NCI-H446 treated with DMSO at 0.1 percent for 48 hours (cell line): Measurements from ENCODE around the gene OLFM1.

Source experiments
- DNase-seq: peaks from one replicate; lab custom pipeline; 2025; lab: John Stamatoyannopoulos, UW

The OLFM1 gene

GRCh38 chr9:135076876-135077430, 10.5 kb upstream of the OLFM1 start:
- DNase-seq = no peak

GRCh38 chr9:135077497-135078200, 9.8 kb upstream of the OLFM1 start:
- no peak for DNase-seq

- DNase-seq = no peak
Measured at GRCh38 chr9:135078361-135078821, 9.1 kb upstream of the OLFM1 start.

GRCh38 chr9:135079018-135079417, 8.4 kb upstream of the OLFM1 start:
- DNase-seq = no peak

GRCh38 chr9:135079676-135080075, 7.8 kb upstream of the OLFM1 start:
- DNase-seq = no peak

- DNase-seq = no peak
Measured at GRCh38 chr9:135080286-135081263, 6.9 kb upstream of the OLFM1 start.

GRCh38 chr9:135081264-135081660, 6.2 kb upstream of the OLFM1 start:
- no peak for DNase-seq

GRCh38 chr9:135081731-135082130, 5.7 kb upstream of the OLFM1 start:
- no peak for DNase-seq

GRCh38 chr9:135082536-135082935, 4.9 kb upstream of the OLFM1 start:
- no peak for DNase-seq

GRCh38 chr9:135083241-135083810, 4.1 kb upstream of the OLFM1 start:
- no peak for DNase-seq

- DNase-seq = no peak
Measured at GRCh38 chr9:135083831-135084230, 3.6 kb upstream of the OLFM1 start.

GRCh38 chr9:135084262-135084661, 3.2 kb upstream of the OLFM1 start:
- no peak for DNase-seq

- no peak for DNase-seq
Measured at GRCh38 chr9:135084881-135085760, 2.3 kb upstream of the OLFM1 start.

- DNase-seq = no peak
Measured at GRCh38 chr9:135085830-135086546, 1.5 kb upstream of the OLFM1 start.

GRCh38 chr9:135086597-135087488, 625 bp upstream of the OLFM1 start:
- DNase-seq = no peak

GRCh38 chr9:135087899-135088347, 455 bp downstream of the OLFM1 start:
- no peak for DNase-seq

- DNase-seq = no peak
Measured at GRCh38 chr9:135088348-135088978, 995 bp downstream of the OLFM1 start.

GRCh38 chr9:135088979-135089847, 1.7 kb downstream of the OLFM1 start:
- no peak for DNase-seq
